GM12873 (cell line): ENCODE results near the gene TPRG1L.

Experiments
- CTCF ChIP-seq: IDR thresholded peaks from 2 replicates; pipeline ENCODE4 v1.5.1; 2012; ENCODE audit warnings: low read depth, mild to moderate bottlenecking, moderate library complexity, low read length, control low read depth; ENCODE audit not compliant: insufficient read depth; ENCODE audit errors: missing control alignments

The TPRG1L gene

GRCh38 chr1:3580231-3580630 lies 44.6 kb upstream of the TPRG1L start:
- no peak for TF ChIP-seq CTCF

GRCh38 chr1:3581296-3582036 lies 43.3 kb upstream of the TPRG1L start:
- TF ChIP-seq CTCF: no peak

GRCh38 chr1:3584915-3585314 lies 39.9 kb upstream of the TPRG1L start:
- no peak for TF ChIP-seq CTCF

- no peak for TF ChIP-seq CTCF
These were observed 38.8 kb upstream of the TPRG1L start for GRCh38 chr1:3585940-3586568.

GRCh38 chr1:3586986-3587759 lies 37.6 kb upstream of the TPRG1L start:
- TF ChIP-seq CTCF: no peak

GRCh38 chr1:3588395-3588794 lies 36.4 kb upstream of the TPRG1L start:
- no peak for TF ChIP-seq CTCF

- no peak for TF ChIP-seq CTCF
These were observed 34.6 kb upstream of the TPRG1L start for GRCh38 chr1:3590139-3590763.
